Stomach (tissue), 4 donors: ENCODE results near the gene BPGM.

Experiments
- CTCF ChIP-seq, 7 experiments: fragments of 450-650 bp in 4 of 7; fragments of 200-600 bp in 3 of 7; sonication (generic) in 3 of 7; IDR thresholded peaks; one replicate each; pipeline ENCODE4 v1.5.1; 2016 to 2019; ENCODE audit warnings: antibody characterized with exemption in 7 of 7, control low read depth in 2 of 7, mild to moderate bottlenecking in 1 of 7
- POLR2A ChIP-seq, 4 donors: fragments of 450-650 bp; IDR thresholded peaks; one replicate each; pipeline ENCODE4 v1.6.1; 2016; ENCODE audit warnings: antibody characterized with exemption in 4 of 4, control low read depth in 2 of 4, mild to moderate bottlenecking in 1 of 4, moderate library complexity in 1 of 4
- POLR2AphosphoS5 ChIP-seq, 3 donors: sonication (generic); formaldehyde crosslinking; IDR thresholded peaks; one replicate each; pipeline ENCODE4 v1.6.1; 2016; ENCODE audit warnings: antibody characterized with exemption in 3 of 3

GRCh38 chr7:134699899-134700298 is 53.2 kb downstream of the BPGM start:
- no peak for TF ChIP-seq POLR2AphosphoS5 (IDR thresholded peaks at IDR 0.05)
- TF ChIP-seq CTCF (IDR thresholded peaks at IDR 0.05): no peak
- no peak for TF ChIP-seq POLR2A (IDR thresholded peaks at IDR 0.05)
